Measurements from ENCODE around the gene RPL37A. TPM values are rescaled to one million over a fixed set of nuclear protein-coding genes. Genes with fewer than 3 reads are reported as not detected.

Gene RPL37A
- total RNA-seq, 4 donors from 2014 or later: 1,101 to 2,003 (median 1,461) TPM

GRCh38 chr2:216465579-216466195 is 33.0 kb upstream of the RPL37A start:
- TF ChIP-seq CTCF (IDR thresholded peaks at IDR 0.05; ENCODE audit: low read depth): no peak

GRCh38 chr2:216467845-216468244 is 30.8 kb upstream of the RPL37A start:
- no peak for TF ChIP-seq CTCF (IDR thresholded peaks at IDR 0.05; ENCODE audit: low read depth)

- no peak for TF ChIP-seq CTCF (IDR thresholded peaks at IDR 0.05; ENCODE audit: low read depth)
Observed at GRCh38 chr2:216469661-216470060, 29.0 kb upstream of the RPL37A start.

GRCh38 chr2:216473187-216473586 is 25.5 kb upstream of the RPL37A start:
- no peak for TF ChIP-seq CTCF (IDR thresholded peaks at IDR 0.05; ENCODE audit: low read depth)

- TF ChIP-seq CTCF (IDR thresholded peaks at IDR 0.05; ENCODE audit: low read depth): no peak
Observed at GRCh38 chr2:216474925-216475670, 23.5 kb upstream of the RPL37A start.

GRCh38 chr2:216475767-216476166 is 22.9 kb upstream of the RPL37A start:
- no peak for TF ChIP-seq CTCF (IDR thresholded peaks at IDR 0.05; ENCODE audit: low read depth)

- TF ChIP-seq CTCF (IDR thresholded peaks at IDR 0.05; ENCODE audit: low read depth): no peak
Observed at GRCh38 chr2:216477283-216478035, 21.2 kb upstream of the RPL37A start.

All from subcutaneous adipose tissue (tissue), 4 donors.